NT2/D1 (cell line): ENCODE data around the gene FAS.

Source experiments
- SUZ12 ChIP-seq: IDR thresholded peaks from 2 replicates; pipeline ENCODE4 v1.6.1; 2011; ENCODE audit not compliant: insufficient read length, insufficient read depth; ENCODE audit errors: extremely low read depth
- YY1 ChIP-seq: IDR thresholded peaks from 2 replicates; pipeline ENCODE4 v1.6.1; 2011; ENCODE audit not compliant: insufficient read length, insufficient read depth
- ZNF274 ChIP-seq: IDR thresholded peaks from 2 replicates; pipeline ENCODE4 v1.6.1; 2011; ENCODE audit warnings: mild to moderate bottlenecking, low read depth, low read length

GRCh38 chr10:88983939-88984338 lies 6.7 kb upstream of the FAS start:
- TF ChIP-seq YY1 (no peak), ZNF274 (no peak), SUZ12 (no peak)
